HepG2 (cell line): ENCODE measurements around the gene ORM1.

Experiments
- EZH2 ChIP-seq: conservative IDR thresholded peaks from 2 replicates; pipeline ENCODE4 v1.6.1; 2012; ENCODE audit warnings: mild to moderate bottlenecking, low read depth, low read length, moderate library complexity
- HCFC1 ChIP-seq: fragments of 150-350 bp; IDR thresholded peaks from 2 replicates; pipeline ENCODE4 v1.6.1; 2014; ENCODE audit warnings: low read depth, low read length
- KDM1A ChIP-seq: IDR thresholded peaks from 2 replicates; pipeline ENCODE4 v1.6.1; 2016; ENCODE audit warnings: missing compliant biosample characterization
- MYC ChIP-seq: sonication (generic); formaldehyde crosslinking; IDR thresholded peaks from 2 replicates; pipeline ENCODE4 v1.9.0; 2021; ENCODE audit warnings: missing genetic modification reagents, borderline replicate concordance
- POLR2A ChIP-seq, 2 experiments: IDR thresholded peaks; 2 replicates each; pipeline ENCODE4 v1.6.1; 2011; ENCODE audit warnings: low read depth in 2 of 2, low read length in 2 of 2, mild to moderate bottlenecking in 1 of 2, moderate library complexity in 1 of 2; ENCODE audit not compliant: insufficient read depth in 1 of 2
- POLR2AphosphoS5 ChIP-seq: IDR thresholded peaks from 2 replicates; pipeline ENCODE4 v1.6.1; 2012; ENCODE audit warnings: low read depth, low read length
- RFX5 ChIP-seq: IDR thresholded peaks from 2 replicates; pipeline ENCODE4 v1.6.1; 2011; ENCODE audit warnings: low read depth, low read length, improper control_type of control experiment
- UBTF ChIP-seq: sonication (generic); formaldehyde crosslinking; IDR thresholded peaks from 2 replicates; pipeline ENCODE4 v1.4.0; 2020; ENCODE audit warnings: mild to moderate bottlenecking, missing genetic modification reagents
- ZBTB8A ChIP-seq: sonication (generic); formaldehyde crosslinking; IDR thresholded peaks from 2 replicates; pipeline ENCODE4 v1.4.0; 2020; ENCODE audit warnings: mild to moderate bottlenecking, low read depth, missing genetic modification reagents, borderline replicate concordance
- ZNF10 ChIP-seq: sonication (generic); formaldehyde crosslinking; IDR thresholded peaks from 2 replicates; pipeline ENCODE4 v1.4.0; 2020; ENCODE audit warnings: mild to moderate bottlenecking, low read depth, missing genetic modification reagents, borderline replicate concordance
- ZNF367 ChIP-seq: sonication (generic); formaldehyde crosslinking; IDR thresholded peaks from 2 replicates; pipeline ENCODE4 v1.4.0; 2020; ENCODE audit warnings: missing genetic modification reagents, borderline replicate concordance
- ZNF550 ChIP-seq: sonication (generic); formaldehyde crosslinking; IDR thresholded peaks from 2 replicates; pipeline ENCODE4 v1.4.0; 2020; ENCODE audit warnings: mild to moderate bottlenecking, missing genetic modification reagents, borderline replicate concordance
- ZNF768 ChIP-seq: sonication (generic); formaldehyde crosslinking; IDR thresholded peaks from 2 replicates; pipeline ENCODE4 v1.4.0; 2020; ENCODE audit warnings: missing genetic modification reagents
- TF ChIP-seq, protein P1 (sequence below): sonication (generic); formaldehyde crosslinking; IDR thresholded peaks from 2 replicates; pipeline ENCODE4 v1.5.0; 2020; ENCODE audit warnings: mild to moderate bottlenecking, missing genetic modification reagents, moderate library complexity

DNA sequence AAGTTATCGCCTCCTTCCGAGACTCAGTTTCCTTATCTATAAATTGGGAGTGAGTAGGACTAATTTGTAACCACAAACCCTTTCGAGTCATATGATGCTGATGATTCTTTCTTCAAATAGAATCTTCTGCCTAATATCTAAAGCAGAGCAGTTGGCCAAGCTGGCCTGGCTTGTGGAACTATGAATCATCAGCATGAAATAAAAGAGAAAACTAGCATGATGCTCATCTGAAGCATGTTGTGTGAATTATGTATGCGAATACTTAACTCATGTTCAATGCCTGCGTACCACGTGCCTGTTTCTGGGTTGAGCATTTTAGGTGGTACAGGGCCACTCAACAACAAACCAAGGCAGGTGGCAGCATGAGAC lies 15.0 kb upstream of the ORM1 start:
- TF ChIP-seq KDM1A (no peak), EZH2 (no peak), ZNF550 (CRISPR knock-in tag) (no peak), ZBTB8A (no peak), HCFC1 (no peak), MYC (no peak), POLR2A (IDR thresholded peaks at IDR 0.05; ENCODE audit: insufficient read depth in 1 of 2, low read depth in 2 of 2, low read length in 2 of 2) (no peak), ZNF367 (CRISPR knock-in tag) (no peak), UBTF (CRISPR knock-in tag) (no peak), RFX5 (no peak), ZNF768 (no peak), ZNF10 (CRISPR knock-in tag) (no peak), POLR2AphosphoS5 (no peak)
- TF ChIP-seq, protein P1, sequence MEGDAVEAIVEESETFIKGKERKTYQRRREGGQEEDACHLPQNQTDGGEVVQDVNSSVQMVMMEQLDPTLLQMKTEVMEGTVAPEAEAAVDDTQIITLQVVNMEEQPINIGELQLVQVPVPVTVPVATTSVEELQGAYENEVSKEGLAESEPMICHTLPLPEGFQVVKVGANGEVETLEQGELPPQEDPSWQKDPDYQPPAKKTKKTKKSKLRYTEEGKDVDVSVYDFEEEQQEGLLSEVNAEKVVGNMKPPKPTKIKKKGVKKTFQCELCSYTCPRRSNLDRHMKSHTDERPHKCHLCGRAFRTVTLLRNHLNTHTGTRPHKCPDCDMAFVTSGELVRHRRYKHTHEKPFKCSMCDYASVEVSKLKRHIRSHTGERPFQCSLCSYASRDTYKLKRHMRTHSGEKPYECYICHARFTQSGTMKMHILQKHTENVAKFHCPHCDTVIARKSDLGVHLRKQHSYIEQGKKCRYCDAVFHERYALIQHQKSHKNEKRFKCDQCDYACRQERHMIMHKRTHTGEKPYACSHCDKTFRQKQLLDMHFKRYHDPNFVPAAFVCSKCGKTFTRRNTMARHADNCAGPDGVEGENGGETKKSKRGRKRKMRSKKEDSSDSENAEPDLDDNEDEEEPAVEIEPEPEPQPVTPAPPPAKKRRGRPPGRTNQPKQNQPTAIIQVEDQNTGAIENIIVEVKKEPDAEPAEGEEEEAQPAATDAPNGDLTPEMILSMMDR (CRISPR knock-in tag) = no peak
